GM21825 (cell line): ENCODE measurements around the gene SERPINI2.
A peak's percentile ranks its signal among the peaks of the same experiment; 100 is the strongest.
"Not testable (repeated sequence)": the region's sequence is repeated elsewhere in the genome, so short reads cannot be mapped to it uniquely, and the experiment has no call there.

ENCODE experiments used
- ATAC-seq: cut with Tn5 transposase; IDR thresholded peaks from one replicate; pipeline ENCODE4 v1.9.1; 2021; ENCODE audit warnings: mild to moderate bottlenecking, moderate library complexity; ENCODE audit not compliant: unreplicated experiment

SERPINI2 gene

DNA sequence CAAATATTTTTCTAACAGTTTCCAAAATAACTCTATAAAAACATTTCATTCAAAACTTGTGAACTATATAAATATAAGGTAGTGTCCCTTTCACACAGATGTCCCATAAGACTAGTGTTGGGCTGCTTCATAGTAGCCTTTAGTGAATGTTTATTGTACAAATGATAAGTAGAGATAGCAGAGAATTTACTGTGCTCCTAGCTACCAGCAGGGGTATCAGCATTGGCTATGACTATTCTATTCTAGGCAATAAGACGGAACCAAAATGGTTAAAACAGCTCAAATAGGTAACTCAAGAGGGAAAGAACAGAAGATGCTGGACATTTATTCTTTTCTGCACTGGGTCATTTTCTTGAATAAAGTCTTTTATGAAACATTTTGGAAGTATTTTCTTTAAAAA is 22.6 kb downstream of the SERPINI2 start:
- ATAC-seq: no peak

DNA sequence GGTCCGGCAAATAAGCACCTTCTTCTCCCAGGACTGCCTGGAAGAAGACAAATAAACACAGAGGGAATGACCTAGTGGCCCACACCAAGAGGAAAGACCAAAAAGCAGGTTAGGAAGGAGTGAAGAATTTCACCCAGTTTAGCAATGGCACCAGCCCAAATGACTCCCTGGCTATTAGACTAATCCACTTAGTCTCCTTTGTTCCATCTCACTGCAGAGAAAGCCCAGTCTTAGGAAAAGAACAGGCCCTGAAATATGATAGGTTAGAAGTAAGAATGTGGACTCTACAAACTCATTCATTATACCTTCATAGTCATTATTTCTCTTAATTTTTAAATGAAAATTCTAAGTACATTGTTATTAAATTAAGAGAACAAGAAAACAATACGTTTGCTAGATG is 23.2 kb downstream of the SERPINI2 start:
- no peak for ATAC-seq

DNA sequence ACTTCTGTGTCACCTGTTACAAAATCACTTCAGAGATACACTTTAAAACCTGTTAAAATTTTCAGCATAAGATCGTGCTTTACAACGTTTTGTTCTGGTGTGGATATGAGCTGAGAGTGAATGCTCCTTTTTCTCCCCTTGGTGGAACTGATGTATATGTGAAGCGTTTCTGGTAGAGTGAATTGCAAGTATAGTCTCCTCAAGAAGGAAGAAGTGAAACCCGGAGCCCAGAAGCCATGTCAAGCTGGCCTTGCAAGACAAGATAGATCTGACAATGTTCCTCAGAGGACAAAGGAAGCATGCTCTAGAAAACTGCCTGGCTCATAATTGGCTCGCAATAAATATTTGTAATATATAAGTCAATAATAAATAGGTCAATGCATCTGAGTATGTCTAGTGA is 23.6 kb downstream of the SERPINI2 start:
- peak; percentile 67 for ATAC-seq

DNA sequence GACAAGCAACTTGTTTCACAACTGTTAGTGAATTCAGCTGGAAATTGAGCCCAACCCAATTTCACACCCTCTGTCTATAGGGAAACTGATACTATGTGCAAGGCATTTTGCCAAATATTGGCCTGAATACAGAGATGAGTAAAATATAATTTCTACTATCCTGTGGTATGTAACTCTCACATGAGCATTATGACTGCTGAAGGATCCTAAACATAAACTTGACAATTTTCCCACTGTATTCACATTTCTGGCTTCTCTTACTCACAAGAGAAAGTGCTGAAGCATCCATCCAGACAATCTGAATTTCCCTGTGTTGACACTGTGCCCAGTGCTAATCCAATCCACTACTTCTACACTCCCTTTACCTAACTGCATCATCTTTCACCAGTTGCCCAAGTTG is 28.4 kb downstream of the SERPINI2 start:
- no peak for ATAC-seq

DNA sequence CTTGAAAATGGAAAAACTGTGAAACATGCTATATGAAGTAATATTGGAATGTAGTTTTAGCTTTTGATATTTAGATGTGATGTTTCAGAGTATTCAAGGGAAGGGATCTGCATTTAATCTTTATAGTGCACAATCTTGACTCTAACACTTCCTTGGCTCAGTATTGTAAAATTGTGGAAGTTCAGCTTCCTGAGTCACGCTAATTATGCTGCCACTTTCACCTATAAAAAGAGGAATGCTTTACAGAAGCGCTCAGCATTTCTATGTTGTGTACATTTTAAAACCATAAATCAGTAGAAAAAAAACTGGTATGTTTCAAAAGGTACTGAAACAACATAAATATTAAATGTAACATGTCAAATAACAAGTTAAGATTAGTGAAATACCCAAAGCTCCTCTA is 32.6 kb downstream of the SERPINI2 start:
- ATAC-seq: no peak

DNA sequence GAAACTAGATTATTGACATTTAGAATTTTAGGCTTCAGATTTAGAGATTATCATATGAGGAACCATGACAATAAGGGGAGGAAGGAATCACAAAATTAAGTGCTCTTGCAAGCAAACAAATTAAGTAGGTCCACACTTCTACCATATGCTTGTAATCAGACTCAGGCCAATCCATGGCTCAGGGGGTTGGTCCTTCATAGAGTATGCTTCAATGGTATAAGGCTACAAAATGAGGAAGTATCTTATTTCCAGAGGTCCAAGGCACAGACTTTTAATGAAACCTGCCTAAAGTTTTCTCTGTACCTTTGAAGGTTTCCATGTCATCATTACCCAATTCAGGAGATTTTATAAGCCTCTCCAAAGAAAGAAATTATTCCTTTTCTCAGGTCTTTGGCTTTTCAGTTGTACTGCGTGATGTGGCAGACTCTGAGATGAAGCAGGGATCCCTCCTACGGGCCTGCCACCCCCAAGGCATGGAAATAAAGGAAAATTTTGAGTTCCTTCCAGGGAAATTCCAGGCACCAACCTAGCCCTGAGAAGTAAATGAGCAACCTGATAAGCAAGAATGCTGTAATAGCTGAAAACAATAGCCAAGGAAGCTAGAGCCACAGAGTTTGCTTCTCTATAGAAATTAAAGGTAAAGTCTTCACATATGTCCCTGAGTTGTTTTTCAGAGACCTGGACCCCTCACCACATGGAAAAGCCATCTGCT is 36.3 kb downstream of the SERPINI2 start:
- no peak for ATAC-seq

DNA sequence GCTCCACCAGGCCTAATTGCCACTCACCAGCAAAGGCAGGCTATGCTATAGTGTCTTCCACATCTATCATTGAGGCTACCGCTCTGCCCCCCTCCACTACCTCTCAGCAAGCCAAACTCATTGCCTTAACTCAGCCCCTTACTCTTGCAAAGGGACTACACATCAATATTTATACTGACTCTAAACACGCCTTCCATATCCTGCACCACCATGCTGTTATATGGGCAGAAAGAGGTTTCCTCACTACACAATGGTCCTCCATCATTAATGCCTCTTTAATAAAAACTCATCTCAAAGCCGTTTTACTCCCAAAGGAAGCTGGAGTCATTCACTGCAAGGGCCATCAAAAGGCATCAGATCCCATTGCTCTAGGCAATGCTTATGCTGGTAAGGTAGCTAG is 46.9 kb downstream of the SERPINI2 start:
- ATAC-seq: not testable (repeated sequence)

DNA sequence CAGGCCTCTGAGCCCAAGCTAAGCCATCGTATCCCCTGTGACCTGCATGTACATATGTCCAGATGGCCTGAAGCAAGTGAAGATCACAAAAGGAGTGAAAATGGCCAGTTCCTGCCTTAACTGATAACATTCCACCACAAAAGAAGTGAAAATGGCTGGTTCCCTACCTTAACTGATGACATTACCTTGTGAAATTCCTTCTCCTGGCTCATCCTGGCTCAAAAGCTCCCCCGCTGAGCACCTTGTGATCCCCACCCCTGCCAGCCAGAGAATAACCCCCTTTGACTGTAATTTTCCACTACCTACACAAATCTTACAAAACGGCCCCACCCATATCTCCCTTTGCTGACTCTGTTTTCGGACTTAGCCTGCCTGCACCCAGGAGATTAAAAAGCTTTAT is 51.4 kb downstream of the SERPINI2 start:
- ATAC-seq: not testable (repeated sequence)

DNA sequence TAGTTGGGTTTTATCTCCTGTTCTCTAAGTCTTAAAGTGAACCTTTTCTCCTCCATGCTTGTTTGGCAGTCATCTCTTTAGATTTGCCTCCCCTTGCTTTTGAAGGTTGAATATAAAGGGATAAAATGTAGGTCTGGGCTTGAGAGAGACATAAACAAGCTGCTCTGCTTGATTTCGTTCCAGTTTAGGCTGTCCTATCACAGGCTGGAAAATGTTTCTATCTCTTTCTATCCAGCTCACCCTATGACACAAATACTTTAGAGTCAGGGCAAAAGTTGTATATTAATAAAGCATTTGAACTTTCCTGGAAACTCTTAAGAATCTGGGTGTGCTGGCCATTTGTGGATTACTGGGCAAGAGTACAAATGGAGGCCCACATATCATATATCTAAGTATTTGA is 64.2 kb downstream of the SERPINI2 start:
- ATAC-seq: no peak

DNA sequence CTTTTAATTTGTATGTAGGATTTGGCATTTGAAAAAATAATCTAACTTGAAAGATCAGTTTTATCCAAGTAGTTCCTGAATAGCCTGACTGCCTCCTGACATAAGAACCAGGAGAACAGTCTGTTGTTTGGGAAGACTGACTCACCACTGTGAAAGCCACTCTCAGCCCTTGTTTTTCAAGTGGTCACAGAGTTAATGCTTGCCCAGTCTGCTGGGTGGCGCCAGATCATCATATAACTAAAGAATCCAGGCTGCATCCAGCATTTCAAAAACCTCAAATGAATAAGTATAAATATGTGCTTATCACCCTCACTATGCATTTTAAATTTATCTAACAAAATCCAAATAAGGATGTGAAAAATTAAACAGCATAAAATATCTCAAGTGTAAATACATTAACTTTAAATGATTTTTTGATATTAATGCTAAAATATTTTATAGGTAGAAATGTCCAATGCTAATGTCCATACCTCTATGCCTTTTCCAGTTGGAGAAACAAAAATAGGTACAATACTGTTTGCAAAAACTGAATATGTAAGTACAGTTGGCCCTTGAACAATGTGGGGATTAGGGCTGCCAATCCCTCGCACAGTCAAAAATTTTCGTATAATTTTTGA is 66.9 kb downstream of the SERPINI2 start:
- ATAC-seq: no peak

DNA sequence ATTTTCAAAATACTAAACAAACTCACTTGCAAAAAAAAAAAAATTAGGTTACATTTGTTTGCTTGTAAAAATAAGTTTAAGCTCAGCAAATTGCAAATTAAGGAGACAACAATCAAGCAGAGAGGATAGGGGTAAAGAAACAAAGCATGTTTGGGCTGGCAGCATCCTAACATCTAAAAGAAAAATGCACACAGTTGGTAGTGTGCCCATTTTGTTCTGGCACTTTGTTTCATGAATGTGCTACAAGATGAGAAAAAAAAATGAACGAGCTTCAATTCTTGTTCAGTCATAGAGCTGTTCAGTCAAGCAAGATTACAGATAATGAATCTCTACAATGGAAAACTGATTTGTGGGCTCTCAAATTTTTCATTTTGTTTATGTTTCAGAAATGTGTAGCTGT is 76.0 kb downstream of the SERPINI2 start:
- no peak for ATAC-seq

DNA sequence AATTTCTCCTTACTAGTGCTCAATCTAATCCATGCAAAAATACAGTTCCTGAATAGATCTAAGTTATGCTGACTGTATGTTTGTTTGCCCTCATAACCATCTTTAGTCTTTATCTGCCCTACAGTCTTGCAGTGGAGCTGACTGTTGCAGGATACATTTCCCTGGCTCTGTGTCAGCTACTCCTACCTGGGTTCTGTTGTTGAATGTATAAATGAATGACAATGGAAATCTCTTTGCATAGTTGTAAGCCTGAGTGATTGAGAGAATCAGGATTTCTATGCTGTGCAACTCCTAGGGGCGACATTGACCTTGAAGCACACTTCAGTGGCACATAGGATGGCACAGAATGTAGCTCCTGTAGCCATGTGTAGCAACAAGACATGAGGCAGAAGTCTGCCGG is 77.8 kb downstream of the SERPINI2 start:
- ATAC-seq: no peak

DNA sequence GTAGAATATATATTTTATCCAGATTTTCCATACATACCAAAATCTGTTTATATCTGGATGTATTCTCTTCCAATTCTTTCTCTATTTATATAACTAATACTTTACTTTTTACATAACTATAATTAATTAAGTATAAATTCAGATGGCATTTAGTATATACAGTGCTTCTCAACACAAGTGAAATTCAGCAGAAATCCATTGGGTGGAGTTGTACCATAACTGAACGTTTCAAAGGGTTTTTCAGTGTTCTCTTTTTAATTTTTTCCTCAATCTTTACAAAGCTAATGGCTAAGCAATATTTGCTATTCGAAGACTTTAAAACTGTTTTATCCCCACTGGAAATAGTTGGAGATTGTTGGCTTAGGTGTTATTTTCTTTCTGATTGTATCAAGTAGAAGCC is 79.8 kb downstream of the SERPINI2 start:
- ATAC-seq: no peak
